HG03280 (cell line): ENCODE results near the gene SCAMP5.
A peak's percentile ranks its signal among the peaks of the same experiment; 100 is the strongest.

Source experiments
- ATAC-seq: cut with Tn5 transposase; IDR thresholded peaks from one replicate; pipeline ENCODE4 v1.9.1; 2021; ENCODE audit warnings: mild to moderate bottlenecking, moderate library complexity; ENCODE audit not compliant: unreplicated experiment

Gene SCAMP5

GRCh38 chr15:74976159-74976558 is 19.2 kb upstream of the SCAMP5 start:
- no peak for ATAC-seq

- no peak for ATAC-seq
Measured at GRCh38 chr15:74977599-74977998, 17.8 kb upstream of the SCAMP5 start.

- no peak for ATAC-seq
Measured at GRCh38 chr15:74978077-74978476, 17.3 kb upstream of the SCAMP5 start.

GRCh38 chr15:74978503-74978902 is 16.9 kb upstream of the SCAMP5 start:
- no peak for ATAC-seq

GRCh38 chr15:74982183-74982582 is 13.2 kb upstream of the SCAMP5 start:
- no peak for ATAC-seq

GRCh38 chr15:74983725-74984231 is 11.6 kb upstream of the SCAMP5 start:
- ATAC-seq = peak; percentile 63

- no peak for ATAC-seq
Measured at GRCh38 chr15:74988007-74988800, 7.2 kb upstream of the SCAMP5 start.

- no peak for ATAC-seq
Measured at GRCh38 chr15:74989527-74989926, 5.8 kb upstream of the SCAMP5 start.

- no peak for ATAC-seq
Measured at GRCh38 chr15:74992619-74993018, 2.7 kb upstream of the SCAMP5 start.

GRCh38 chr15:74994236-74994635 is 1.1 kb upstream of the SCAMP5 start:
- ATAC-seq = no peak

GRCh38 chr15:74994685-74995084 is 678 bp upstream of the SCAMP5 start:
- ATAC-seq = no peak

- no peak for ATAC-seq
Measured at GRCh38 chr15:74995779-74996765, 709 bp downstream of the SCAMP5 start.

- no peak for ATAC-seq
Measured at GRCh38 chr15:74997141-74997540, 1.8 kb downstream of the SCAMP5 start.

- ATAC-seq = no peak
Measured at GRCh38 chr15:74997543-74997942, 2.2 kb downstream of the SCAMP5 start.

- no peak for ATAC-seq
Measured at GRCh38 chr15:75001310-75001709, 5.9 kb downstream of the SCAMP5 start.

GRCh38 chr15:75002398-75002797 is 7.0 kb downstream of the SCAMP5 start:
- no peak for ATAC-seq

- ATAC-seq = no peak
Measured at GRCh38 chr15:75007216-75007615, 11.9 kb downstream of the SCAMP5 start.

GRCh38 chr15:75008221-75008625 is 12.9 kb downstream of the SCAMP5 start:
- ATAC-seq = no peak

- peak; percentile 82 for ATAC-seq
Measured at GRCh38 chr15:75008629-75009326, 13.4 kb downstream of the SCAMP5 start.

- ATAC-seq = no peak
Measured at GRCh38 chr15:75016431-75016830, 21.1 kb downstream of the SCAMP5 start.

GRCh38 chr15:75019916-75020315 is 24.6 kb downstream of the SCAMP5 start:
- ATAC-seq = no peak
